COR-L47 (cell line): ENCODE data around the gene TBL1X.
"Not testable (repeated sequence)": the region's sequence is repeated elsewhere in the genome, so short reads cannot be mapped to it uniquely, and the experiment has no call there.

Experiments
- DNase-seq: peaks from one replicate; lab custom pipeline; 2025; lab: John Stamatoyannopoulos, UW

TBL1X gene

GRCh38 chrX:9536156-9536555 lies 71.3 kb downstream of the TBL1X start:
- DNase-seq: not testable (repeated sequence)

GRCh38 chrX:9537781-9538180 lies 72.9 kb downstream of the TBL1X start:
- DNase-seq: no peak

- DNase-seq: peak; percentile 67
These were observed 73.7 kb downstream of the TBL1X start for GRCh38 chrX:9538544-9539045.

DNA sequence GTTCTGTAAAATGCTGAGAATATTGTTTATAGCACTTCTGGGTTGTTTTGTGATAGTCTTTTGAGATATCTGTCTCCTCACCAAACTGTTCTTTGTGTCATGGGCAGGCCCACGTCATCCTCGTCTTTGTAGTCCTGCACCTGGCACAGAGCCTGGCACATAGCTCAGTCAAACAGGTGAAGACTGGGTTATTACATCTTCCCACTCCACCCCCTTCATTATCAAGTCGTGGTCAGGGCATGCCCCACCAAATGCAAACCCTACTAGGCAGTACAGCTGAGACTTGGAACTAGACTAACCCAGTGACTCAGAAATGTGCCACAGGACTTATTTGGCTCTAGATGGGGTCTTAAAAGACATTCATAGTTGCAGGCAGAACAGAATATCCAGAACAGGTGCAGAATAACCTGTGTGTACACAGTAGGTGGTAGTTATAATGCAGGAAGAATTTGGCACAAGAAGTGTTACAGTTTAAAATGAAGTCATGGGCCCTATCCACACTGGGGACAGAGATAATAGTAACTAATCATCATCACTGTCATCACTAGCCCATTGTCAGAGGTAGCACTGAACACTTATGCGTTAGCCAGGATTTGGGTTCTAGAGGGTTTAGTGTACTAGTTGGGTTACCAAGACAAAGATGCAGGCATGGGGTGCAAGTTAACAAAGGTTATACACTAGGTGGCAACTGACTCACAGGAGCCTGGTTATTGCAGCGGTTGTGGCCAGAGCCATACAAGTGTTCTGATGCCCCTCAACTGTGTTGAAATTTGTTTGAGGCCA lies 74.9 kb downstream of the TBL1X start:
- DNase-seq: no peak

- DNase-seq: no peak
These were observed 77.4 kb downstream of the TBL1X start for GRCh38 chrX:9542106-9542760.

GRCh38 chrX:9542761-9543111 lies 77.9 kb downstream of the TBL1X start:
- DNase-seq: peak; percentile 73

DNA sequence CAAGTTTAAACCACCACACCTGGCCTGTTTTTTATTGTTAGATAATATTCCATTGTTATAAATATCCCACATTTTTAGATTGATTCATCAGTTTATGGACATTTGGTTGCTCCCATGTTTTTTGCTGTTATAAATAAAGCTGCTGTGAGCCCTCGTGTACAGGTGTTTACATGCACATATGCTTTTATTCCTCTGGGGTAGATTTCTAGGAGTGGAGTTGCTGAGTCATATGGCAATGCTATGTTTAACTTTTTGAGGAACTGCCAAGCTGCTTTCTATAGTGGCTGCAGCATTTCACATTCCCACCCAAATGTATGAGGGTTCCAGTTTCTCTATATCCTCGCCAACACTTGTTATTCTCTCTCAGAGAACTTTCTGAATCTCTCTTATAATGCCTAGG lies 90.5 kb downstream of the TBL1X start:
- no peak for DNase-seq

GRCh38 chrX:9557091-9557490 lies 92.2 kb downstream of the TBL1X start:
- DNase-seq: no peak

DNA sequence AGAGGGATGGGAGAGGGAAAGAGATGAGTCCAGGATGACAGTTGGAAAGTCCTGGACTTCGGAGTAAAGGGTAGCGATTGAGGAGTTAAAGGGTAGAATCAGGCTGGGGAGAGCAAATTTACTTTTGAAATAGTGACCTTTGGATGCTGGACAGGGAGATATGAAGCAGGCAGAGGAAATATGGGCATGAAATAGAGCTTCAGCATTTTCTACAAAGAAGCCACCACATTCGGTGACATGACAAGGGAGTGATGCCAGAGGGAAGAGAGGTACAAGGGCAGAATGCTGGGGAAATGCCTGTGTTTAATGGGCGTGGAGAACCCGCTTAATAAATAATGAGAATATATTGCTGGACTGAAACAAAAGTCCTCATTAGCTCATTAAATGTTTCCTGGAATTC lies 92.7 kb downstream of the TBL1X start:
- no peak for DNase-seq

DNA sequence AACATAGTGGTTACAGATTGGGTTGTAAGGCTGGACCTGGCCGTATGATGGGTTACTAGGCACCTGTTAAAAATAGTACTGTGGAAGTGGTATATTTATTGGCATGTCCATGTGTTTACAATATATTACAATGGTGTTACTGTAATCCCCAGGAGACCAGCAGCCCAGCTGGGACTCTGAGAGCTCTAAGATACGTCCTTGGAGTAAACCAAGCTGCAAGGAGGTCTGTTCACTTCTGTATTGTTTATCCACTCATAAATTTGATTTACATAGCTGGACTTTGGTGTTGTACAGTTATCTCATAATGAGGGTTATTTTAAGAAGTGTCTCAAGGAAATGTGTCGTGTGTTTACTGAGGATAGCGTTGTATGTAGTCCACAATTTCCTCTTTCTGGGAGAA lies 93.8 kb downstream of the TBL1X start:
- no peak for DNase-seq

DNA sequence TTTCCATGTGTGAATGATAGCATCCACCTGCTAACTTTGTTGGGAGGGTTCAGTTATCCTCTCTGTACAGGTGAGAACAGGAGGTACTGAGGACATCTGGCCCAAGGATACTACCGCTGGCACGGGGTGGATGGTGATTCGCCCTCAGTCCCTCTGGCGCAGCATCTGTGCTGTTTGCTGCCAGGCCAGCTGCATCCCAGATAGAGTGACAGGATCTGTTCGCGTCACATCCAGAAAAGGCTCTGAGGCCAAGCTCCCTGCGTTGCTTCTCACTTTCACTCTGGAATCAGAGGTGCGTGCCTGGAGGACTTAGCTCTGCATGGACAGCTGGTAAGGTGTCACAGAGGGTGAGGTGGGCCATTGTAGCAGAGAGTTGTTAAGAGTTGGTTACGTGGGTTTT lies 95.4 kb downstream of the TBL1X start:
- DNase-seq: no peak

DNA sequence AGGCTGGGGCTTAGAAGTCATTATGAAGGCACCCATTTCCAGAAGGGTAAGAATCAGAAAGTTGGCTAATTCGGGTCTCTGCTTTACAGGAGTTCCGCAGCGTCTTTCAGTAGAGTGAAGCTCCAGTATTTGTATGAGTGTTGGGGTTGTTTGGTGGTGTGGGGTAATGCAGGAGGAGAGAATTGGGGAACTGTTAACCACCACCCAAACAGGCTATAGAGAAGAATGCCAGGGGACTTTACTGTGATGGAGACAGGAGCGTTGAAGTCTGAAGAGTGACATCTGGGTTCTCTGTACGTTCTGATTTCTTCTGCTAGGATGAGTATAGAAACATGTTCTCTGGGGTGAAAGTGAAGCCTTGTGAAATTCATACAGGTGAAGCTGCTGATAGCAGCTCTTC lies 96.3 kb downstream of the TBL1X start:
- no peak for DNase-seq

DNA sequence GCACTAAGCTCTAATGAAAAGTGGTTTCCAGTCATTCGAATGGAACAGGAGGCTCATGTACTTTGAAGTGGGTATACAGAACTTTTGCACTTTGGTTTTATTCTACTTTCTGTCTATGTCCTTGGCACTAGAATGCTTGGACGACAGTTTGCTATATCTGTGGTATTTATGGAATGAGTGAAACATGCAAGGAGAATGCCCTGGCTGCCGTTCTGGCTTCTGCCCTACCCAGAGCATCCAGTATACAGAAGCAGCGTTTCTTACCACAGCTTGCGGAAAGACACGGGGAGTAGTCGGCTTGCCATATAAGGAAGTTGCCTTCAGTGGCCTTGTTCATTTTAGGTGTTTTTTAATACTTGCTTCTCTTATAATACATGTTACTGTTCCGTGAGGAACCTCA lies 98.0 kb downstream of the TBL1X start:
- no peak for DNase-seq

GRCh38 chrX:9566150-9566621 lies 101.3 kb downstream of the TBL1X start:
- DNase-seq: no peak

- DNase-seq: no peak
These were observed 105.0 kb downstream of the TBL1X start for GRCh38 chrX:9569876-9570301.

GRCh38 chrX:9573282-9574106 lies 108.6 kb downstream of the TBL1X start:
- DNase-seq: peak; percentile 15

GRCh38 chrX:9576059-9576458 lies 111.2 kb downstream of the TBL1X start:
- DNase-seq: no peak

DNA sequence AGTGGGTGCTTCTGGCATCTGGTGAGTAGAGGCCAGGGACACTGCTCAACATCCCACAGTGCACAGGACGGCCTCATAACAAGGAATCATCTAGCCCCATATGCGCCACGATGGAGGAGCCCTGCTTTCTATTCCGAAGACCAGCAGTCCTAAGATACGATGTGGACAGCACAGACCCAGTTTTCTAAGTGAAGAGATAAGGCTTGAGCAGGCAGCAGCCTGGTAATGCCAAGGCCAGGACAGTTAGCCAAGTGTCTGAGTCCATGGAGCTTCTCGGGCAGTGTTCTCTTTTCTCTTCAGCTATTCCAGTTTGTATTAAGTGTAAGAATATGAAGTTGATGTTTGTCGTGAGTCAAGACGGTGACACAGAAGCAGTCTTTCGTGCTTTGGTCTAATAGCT lies 112.7 kb downstream of the TBL1X start:
- DNase-seq: no peak

GRCh38 chrX:9578083-9578779 lies 113.4 kb downstream of the TBL1X start:
- no peak for DNase-seq

DNA sequence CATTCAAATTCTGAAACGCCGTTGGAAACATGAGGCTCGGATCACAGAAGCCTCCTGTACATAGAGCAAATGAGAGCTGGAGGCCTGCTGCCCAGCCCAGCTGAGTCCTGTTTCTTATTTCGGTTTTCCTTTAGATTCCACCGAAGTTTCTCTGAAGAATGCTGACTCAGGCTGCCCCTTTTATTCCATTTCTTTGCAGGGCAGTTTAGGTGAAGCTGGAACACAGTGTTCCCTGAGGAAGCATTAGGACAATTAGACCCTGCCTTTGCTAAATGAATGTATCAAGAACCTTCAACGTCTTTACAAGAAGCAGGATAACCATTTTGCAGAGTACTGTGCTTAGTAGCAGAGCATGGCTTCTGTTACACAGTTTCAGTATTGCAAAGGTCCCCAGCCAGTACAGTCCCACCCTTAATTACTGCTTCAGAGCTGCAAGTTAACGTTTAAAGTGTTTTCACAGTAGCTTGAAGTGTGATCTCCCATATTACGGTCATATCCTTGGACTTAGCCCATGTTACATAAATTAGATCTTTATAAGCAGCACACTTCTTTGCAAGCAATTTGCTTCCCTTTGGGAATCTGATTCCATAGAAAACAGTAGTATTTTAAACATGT lies 117.0 kb downstream of the TBL1X start:
- no peak for DNase-seq

- no peak for DNase-seq
These were observed 118.1 kb downstream of the TBL1X start for GRCh38 chrX:9582956-9583355.

GRCh38 chrX:9586992-9587392 lies 122.1 kb downstream of the TBL1X start:
- DNase-seq: peak; percentile 24
